Lung microvascular endothelial cell (primary cell): Measurements from ENCODE around the gene CHD9NB. TPM values are rescaled to one million over a fixed set of nuclear protein-coding genes. Genes with fewer than 3 reads are reported as not detected.

Experiments
- DNase-seq, 2 donors: peaks; one replicate each; pipeline versions ENCODE4 v3.0.0 to v3.0.0-alpha.2; 2010; ENCODE audit warnings: low read depth in 2 of 2
- total RNA-seq: library from RNA; depleted of rRNA; stranded (reverse); fragments of >200 nt; gene quantifications from 2 replicates; pipeline ENCODE4 v1.2.1, GENCODE V29; 2014

The CHD9NB gene
- under 0.01 and 0.22 TPM in 2 replicates for total RNA-seq

DNA sequence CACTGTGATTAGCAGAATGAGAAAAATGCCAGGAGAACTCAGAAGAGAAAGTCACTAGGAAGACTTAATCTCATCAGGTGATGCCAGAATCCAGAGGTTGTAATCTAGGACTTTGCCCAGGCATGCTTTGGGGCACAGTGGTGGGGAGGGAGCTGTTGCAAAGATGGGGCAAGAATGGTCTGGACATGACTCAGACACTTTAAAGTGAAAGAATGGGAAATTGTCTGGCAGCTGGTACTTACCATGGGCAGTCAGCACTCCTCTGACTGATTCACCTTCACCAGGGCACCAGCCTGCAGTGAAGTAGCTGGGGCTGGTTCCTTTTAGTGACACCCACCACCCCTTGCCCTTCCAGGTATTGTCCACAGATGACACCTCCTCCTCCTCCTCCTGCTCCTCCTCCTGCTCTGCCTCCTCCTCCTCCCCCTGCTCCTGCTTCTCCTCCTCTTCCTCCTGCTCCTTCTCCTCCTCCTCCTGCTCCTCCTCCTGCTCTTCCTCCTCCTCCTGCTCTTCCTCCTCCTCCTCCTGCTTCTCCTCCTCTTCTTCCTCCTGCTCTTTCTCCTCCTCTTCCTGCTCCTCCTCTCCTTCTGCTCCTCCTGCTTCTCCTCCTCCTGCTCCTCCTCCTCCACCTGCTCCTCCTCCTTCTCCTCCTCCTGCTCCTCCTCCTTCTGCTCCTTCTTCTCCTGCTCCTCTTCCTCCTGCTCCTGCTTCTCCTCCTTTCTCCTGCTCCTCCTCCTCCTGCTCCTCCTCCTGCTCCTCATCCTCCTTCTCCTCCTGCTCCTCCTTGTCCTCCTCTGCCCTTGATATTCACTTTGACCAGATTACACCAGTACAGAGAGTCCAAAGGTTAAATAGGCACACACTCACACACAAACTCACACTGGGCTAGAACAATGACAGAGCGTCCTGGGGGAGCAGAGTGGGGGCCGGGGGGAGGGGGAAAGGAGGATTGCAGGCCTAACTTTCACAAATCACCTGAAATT lies at the start of gene CHD9NB:
TSS of gene CHD9NB (minus strand) at position 379 of the 983 bp plus-strand sequence. CDS start 8,739 bp downstream, outside the sequence.
- DNase-seq: peak in 1 of 2 donors; percentile 82

DNA sequence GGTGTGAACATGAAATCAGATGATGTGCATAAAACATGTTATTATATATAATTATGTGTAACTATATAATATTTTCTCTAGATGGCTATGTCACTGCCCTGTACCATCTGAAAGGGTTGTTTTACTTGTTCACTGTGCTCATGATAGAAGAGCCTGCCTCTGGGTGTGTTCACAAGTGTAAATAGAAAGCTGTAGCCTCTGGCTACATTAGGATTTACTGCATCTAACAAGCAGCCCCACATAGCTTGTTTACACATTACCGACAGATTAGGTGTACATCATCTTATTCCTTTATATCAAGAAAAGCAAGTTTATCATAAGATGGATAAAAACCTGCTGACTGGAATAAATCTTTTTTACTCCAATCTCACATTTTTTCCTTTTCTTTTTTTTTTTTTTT lies 48.2 kb upstream of the CHD9NB start:
- DNase-seq: no peak

GRCh38 chr16:53100131-53100748 lies 47.5 kb upstream of the CHD9NB start:
- DNase-seq: no peak

DNA sequence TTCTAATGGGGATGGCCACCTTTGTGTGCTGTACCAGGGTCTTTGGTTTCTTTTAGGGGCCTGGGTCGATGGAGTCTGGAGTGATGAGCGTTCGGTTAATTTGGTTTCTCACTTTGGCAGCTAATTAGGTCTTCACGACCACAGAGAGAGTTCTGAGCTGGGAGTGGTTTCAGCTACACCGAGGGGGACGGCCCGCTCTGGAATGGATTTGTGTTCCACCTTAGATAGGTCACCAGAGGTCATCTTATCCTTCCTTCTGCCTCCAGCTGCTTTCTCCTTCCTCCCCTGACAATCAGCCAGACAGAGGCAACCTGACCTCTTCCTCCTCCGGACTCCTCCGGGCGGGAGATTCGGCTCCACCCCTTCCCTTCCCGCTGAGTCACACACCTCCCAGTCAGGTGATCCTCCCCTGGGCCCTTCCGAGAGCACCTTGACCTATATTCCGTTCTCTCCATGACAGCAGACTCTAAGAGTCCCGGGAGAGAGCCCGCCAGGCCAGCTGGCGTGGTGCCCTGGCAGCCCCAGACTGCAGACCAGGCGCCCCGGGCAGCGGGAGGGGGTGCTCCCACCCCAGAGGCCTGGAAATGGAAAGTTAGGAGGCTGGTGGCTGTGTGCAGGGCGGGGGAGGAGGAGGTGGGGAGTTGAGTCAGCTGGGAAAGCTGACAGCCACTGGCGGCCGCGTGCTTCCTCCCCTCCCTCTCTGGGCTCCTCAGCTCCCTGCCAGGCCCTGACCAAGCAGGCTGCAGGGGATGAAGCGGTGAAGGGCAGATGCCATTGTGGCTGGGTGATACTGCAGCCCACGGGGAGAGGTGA lies 46.8 kb upstream of the CHD9NB start:
- peak; percentile 93 to 95 for DNase-seq

GRCh38 chr16:53098526-53099317 lies 46.0 kb upstream of the CHD9NB start:
- DNase-seq: peak; percentile 61 to 96

GRCh38 chr16:53097190-53097589 lies 44.5 kb upstream of the CHD9NB start:
- no peak for DNase-seq

DNA sequence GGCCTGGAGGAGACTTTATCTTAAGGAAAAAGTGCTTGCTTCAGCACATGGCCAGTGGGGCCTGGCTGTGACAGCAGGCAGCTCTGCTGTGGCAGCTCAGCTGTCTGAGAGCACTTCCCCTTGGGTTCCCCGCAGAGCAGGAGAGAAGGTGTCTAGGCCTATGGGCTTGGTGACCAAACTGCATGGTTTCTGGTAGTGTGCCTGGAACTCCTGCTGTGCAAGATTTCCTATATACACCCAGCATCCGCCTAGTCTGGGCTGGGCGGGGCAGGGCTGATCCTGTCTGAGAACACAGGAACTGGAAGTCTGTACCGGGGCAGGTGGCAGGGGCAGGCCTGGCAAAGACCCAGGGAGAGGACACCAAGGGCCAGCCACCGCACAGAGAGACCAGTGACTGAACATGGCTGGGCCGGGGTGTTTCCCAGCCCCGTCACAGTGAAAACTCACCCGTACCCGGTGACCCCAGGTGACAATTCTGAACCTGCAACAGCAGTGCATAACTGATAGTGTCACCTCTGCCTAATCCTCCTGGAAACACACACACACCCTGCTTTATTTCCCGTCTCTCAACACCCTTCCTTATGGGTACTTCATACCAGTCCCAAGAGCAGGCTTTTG lies 41.4 kb upstream of the CHD9NB start:
- peak; percentile 77 to 82 for DNase-seq

DNA sequence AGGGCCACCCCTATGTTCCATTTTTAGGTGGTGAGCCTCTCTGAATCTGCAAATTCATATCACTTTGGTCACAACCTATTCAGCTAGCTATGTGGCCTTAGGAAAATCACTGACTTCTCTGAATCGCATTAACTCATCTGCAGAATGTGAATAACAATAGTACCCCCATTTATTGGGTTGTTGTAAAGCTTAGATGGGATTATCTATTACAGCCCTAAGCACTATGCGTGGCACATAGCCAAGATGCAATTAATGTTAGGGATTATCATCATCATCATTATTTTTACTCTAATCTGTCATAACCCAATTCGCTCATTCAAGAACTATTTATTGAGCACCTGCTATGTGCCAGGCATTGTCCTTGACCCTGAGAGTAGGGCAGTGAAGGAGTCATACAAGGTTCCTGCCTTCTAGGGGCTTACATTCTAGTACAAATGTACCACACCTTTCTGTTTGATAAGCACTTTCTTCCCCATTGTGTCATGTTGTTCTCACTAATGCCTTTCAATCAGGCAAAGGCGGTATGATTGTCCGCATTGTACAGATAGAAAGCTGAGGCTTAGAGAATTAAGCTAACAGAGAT lies 40.6 kb upstream of the CHD9NB start:
- DNase-seq: no peak

GRCh38 chr16:53092284-53092683 lies 39.6 kb upstream of the CHD9NB start:
- DNase-seq: no peak

- DNase-seq: peak; percentile 46 to 79
These were observed 38.9 kb upstream of the CHD9NB start for GRCh38 chr16:53091466-53092211.

- DNase-seq: peak; percentile 92 to 98
These were observed 38.1 kb upstream of the CHD9NB start for GRCh38 chr16:53090591-53091411.

DNA sequence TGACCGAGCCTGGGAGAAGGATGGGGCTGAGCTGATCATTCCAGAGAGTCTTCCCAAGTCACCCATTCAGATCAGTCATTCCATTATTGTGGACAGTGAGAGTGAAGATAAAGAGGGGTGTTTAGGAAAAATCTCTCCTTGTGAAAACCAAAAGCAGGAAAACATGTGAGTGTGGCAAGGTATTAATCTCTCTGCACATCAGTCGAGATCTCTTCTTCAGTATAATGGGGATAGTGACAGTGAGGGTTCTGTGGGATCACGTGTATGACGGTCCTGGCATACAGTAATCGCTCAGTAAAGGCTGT lies 37.5 kb upstream of the CHD9NB start:
- no peak for DNase-seq

DNA sequence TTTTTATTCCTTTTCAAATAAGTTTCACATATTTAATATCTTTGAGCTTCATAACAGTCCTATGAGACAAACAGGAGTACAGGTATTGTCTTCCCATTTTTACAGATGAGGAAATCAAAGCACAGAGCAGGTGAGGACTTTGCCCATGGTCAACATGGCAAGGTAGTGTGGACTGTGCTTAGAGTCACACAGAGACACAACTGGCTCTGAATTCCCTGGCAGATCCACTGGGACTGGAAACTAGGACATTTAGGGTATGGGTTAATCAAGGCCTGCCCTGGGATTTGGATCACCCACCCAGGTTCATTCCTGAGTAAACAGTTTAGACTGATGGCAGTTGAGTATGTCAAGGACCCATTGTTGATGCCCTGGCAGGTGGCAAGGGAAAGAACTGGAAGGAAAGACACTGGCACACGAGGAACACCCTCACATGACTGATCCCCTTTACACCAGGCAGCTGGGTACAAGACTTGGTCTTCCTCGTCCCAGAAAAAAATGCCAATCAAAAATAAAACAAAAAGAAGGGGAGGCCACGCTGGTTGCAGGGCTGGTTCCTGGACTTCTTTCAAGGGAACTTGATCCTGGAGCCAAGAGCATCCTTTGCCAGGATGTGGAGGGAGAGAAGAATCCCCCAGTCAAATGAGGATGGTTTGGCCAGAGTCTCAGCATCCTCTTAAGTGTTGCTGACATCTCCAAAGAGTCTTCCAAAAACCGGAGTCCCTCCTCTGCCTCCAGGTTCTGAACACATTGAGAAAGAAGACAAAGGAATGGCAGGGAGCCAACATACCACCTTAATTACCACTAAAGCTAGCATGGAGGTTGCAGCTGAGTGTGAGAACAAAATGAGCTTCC lies 37.0 kb upstream of the CHD9NB start:
- peak in 1 of 2 donors; percentile 71 for DNase-seq

DNA sequence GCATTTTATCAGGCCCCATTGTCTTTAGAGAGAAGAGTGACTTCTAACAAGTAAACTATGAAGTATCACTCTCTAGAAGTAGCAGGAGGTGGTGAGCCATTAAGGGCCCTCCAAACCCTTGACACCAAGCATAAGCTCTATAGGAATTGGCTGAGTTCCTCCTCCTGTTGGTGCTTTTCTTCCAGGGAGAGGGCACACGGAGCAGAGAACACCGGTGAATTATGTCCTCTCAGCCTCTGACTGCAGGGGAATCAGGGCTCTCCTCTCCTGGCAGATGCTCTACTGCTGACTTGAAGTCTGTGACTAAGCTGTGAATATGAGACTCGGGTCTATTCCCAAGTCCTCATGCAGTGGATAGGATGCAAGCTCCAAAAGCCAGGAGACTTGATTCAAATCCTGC lies 34.4 kb upstream of the CHD9NB start:
- DNase-seq: no peak

DNA sequence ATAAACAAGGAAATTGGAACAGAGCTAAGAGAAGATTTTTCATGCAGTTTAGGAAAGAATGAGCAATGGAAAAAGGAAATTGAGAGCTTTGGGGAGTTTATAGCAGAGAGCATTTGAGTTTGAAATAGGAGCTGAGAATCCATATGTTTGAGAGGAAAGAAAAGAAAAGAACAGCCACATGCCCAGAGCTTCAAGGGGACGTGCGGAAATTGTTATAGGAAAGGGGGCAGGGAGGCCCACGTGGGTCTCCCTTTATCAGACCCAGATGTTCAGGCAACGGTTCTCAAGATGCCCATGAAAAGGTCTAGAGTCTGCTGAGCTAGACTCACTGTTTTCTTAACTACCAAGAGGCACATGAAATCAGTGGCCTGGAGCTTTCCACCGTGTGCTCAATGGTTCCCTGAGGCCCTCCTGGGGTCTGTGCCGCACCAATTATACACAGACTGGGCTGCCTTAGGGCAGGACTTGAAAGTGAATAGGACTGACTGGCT lies 33.3 kb upstream of the CHD9NB start:
- peak; percentile 41 to 79 for DNase-seq

- no peak for DNase-seq
These were observed 32.7 kb upstream of the CHD9NB start for GRCh38 chr16:53085369-53085843.

DNA sequence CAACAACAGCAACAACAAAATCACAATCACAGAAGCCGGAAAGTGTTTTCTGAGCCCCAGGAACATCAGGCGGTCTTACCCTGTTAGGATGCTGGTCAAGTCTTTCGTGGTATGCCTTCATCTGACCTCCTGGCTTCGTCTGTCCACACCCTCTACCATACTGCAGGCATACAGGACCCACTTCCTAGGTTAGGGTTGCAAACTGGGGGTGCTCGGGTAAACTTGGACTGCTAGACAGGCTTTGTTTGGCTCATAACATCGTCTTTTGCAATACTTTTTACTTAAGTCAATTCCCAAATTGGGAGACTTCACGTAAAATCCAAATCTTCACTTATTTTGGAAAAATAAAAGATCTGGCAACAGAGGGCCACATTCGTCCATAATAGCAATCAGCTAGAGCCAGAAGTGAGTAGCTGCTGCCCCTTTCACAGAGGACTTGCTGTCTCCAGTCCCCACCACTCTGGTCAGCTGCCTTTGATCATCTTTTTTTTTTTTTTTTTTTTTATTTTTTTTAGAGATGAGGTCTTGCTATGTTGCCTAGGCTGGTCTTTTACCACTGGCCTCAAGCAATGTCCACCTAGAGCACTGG lies 32.1 kb upstream of the CHD9NB start:
- no peak for DNase-seq
